ENCODE data around the gene PRSS36. TPM values are rescaled to one million over a fixed set of nuclear protein-coding genes. Genes with fewer than 3 reads are reported as not detected.
"Not testable (repeated sequence)": the region's sequence is repeated elsewhere in the genome, so short reads cannot be mapped to it uniquely, and the experiment has no call there.

PRSS36 gene
- polyA plus RNA-seq, 3 donors, result 3.1 to 4.2 (median 3.4) TPM

DNA sequence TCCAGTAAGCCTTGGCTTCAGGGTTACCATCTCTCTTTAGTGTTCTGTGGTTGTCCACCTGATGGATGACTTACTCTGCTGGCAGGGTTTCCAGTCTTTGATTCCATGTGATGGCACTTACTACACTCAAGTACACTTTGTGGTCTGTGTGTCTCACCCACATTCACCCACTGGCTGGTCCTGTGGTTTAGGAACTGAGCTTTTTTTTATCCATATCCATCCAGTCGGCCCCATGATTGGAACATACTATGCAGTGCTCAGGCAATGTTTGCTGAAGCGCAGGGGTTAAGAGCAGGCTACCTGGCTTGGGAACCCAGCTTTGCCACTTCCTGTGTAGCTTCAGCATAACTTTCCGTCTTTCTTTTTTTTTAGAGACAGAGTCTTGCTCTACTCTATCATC, 27.3 kb upstream of the PRSS36 start:
- 0% methylated on average over 3 of the region's 3 CpGs for WGBS (ENCODE audit: insufficient coverage)
- Histone ChIP-seq H3K27ac (ENCODE audit: low read depth in 1 of 2, low read length in 2 of 2) (no peak overlapping the region), H3K9ac (ENCODE audit: insufficient read depth, low read length, poor library complexity, severe bottlenecking) (no peak overlapping the region), H3K9me3 (replicated peaks in 1 of 2; ENCODE audit: control insufficient read depth in 1 of 2, insufficient read depth in 1 of 2, low read length in 2 of 2) (no peaks in the 10 kb centered on the region), H3K36me3 (replicated peaks in 1 of 2; ENCODE audit: control insufficient read depth in 1 of 2, insufficient read depth in 2 of 2, low read length in 2 of 2) (peaks cover 0 to under 1% of the 10 kb centered on the region in 2 donors), H3K4me3 (replicated peaks in 1 of 3; ENCODE audit: low read depth in 2 of 3, low read length in 3 of 3) (no peak overlapping the region), H3K79me2 (ENCODE audit: insufficient read depth, low read length) (peaks cover 33% of the 10 kb centered on the region), H2AFZ (ENCODE audit: insufficient read depth, low read depth, low read length, poor library complexity, severe bottlenecking) (peak overlapping the region; percentile 29), H3K4me1 (ENCODE audit: control insufficient read depth in 1 of 2, insufficient read depth in 2 of 2, low read length in 2 of 2) (peaks cover 22 to 32% of the 10 kb centered on the region in 2 donors), H4K20me1 (ENCODE audit: insufficient read depth, low read length) (peaks cover 22% of the 10 kb centered on the region), H3K27me3 (ENCODE audit: control insufficient read depth in 2 of 2, insufficient read depth in 2 of 2, low read length in 2 of 2) (no peaks in the 10 kb centered on the region), H3K4me2 (replicated peaks; ENCODE audit: extremely low read depth, low read length, poor library complexity, severe bottlenecking) (no peak overlapping the region)
- Mint-ChIP-seq H3K4me3 (no peak overlapping the region), H3K4me1 (peaks cover 26% of the 10 kb centered on the region), H3K9me3 (peaks cover 0 to 3% (median 0%) of the 10 kb centered on the region in 7 donors), H3K36me3 (peaks cover 1 to 2% of the 10 kb centered on the region in 2 donors), H3K27me3 (ENCODE audit: low read depth in 3 of 3) (peaks cover 2 to 8% (median 6%) of the 10 kb centered on the region in 3 donors), H3K27ac (peak overlapping the region in 1 of 7 donors; percentile 6)
- DNase-seq, result no peak
- intact Hi-C loops (cut with micrococcal nuclease), result loop anchor here in 1 of 2 donors (10.0 kb wide), 1 partner anchor 268 kb away; the partner anchor contains the start of gene ZNF843
- TF ChIP-seq, protein P1, sequence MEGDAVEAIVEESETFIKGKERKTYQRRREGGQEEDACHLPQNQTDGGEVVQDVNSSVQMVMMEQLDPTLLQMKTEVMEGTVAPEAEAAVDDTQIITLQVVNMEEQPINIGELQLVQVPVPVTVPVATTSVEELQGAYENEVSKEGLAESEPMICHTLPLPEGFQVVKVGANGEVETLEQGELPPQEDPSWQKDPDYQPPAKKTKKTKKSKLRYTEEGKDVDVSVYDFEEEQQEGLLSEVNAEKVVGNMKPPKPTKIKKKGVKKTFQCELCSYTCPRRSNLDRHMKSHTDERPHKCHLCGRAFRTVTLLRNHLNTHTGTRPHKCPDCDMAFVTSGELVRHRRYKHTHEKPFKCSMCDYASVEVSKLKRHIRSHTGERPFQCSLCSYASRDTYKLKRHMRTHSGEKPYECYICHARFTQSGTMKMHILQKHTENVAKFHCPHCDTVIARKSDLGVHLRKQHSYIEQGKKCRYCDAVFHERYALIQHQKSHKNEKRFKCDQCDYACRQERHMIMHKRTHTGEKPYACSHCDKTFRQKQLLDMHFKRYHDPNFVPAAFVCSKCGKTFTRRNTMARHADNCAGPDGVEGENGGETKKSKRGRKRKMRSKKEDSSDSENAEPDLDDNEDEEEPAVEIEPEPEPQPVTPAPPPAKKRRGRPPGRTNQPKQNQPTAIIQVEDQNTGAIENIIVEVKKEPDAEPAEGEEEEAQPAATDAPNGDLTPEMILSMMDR (IDR thresholded peaks at IDR 0.05), result no peak

DNA sequence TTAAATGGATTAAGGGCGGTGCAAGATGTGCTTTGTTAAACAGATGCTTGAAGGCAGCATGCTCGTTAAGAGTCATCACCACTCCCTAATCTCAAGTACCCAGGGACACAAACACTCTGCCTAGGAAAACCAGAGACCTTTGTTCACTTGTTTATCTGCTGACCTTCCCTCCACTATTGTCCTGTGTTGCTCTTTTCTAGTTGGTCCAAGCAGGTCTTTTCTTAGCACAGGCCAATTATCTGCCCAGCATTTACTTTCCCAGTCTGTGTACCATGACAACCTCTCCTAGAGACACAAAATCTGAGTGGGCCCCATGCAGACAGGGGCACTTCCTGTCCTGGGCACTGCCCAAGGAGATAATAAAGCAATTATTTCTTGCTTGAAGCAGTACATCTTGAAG, 20.2 kb upstream of the PRSS36 start:
- no CpG with 5 or more reads among the region's 2 CpGs for WGBS (ENCODE audit: insufficient coverage)

More for the DNA sequence above, 20.2 kb upstream of the PRSS36 start:
- H4K20me1 ChIP-seq (ENCODE audit: insufficient read depth, low read length); H3K36me3 ChIP-seq (replicated peaks in 1 of 2; ENCODE audit: control insufficient read depth in 1 of 2, insufficient read depth in 2 of 2, low read length in 2 of 2); H3K79me2 ChIP-seq (ENCODE audit: insufficient read depth, low read length); H3K27me3 ChIP-seq (ENCODE audit: control insufficient read depth in 2 of 2, insufficient read depth in 2 of 2, low read length in 2 of 2); H3K27me3 Mint-ChIP-seq (ENCODE audit: low read depth in 3 of 3); H3K36me3 Mint-ChIP-seq; H3K4me3 ChIP-seq (replicated peaks in 1 of 3; ENCODE audit: low read depth in 2 of 3, low read length in 3 of 3); H3K4me3 Mint-ChIP-seq; H3K4me2 ChIP-seq (replicated peaks; ENCODE audit: extremely low read depth, low read length, poor library complexity, severe bottlenecking); H3K9me3 Mint-ChIP-seq; H3K27ac Mint-ChIP-seq; DNase-seq; H3K4me1 Mint-ChIP-seq; H3K4me1 ChIP-seq (ENCODE audit: control insufficient read depth in 1 of 2, insufficient read depth in 2 of 2, low read length in 2 of 2); H2AFZ ChIP-seq (ENCODE audit: insufficient read depth, low read depth, low read length, poor library complexity, severe bottlenecking); H3K9me3 ChIP-seq (replicated peaks in 1 of 2; ENCODE audit: control insufficient read depth in 1 of 2, insufficient read depth in 1 of 2, low read length in 2 of 2); H3K27ac ChIP-seq (ENCODE audit: low read depth in 1 of 2, low read length in 2 of 2); H3K9ac ChIP-seq (ENCODE audit: insufficient read depth, low read length, poor library complexity, severe bottlenecking): not testable (repeated sequence)
- intact Hi-C loops (cut with micrococcal nuclease), result loop anchor here in 1 of 2 donors (10.0 kb wide), 1 partner anchor 275 kb away; the partner anchor contains the start of gene ZNF843
